ENCODE data around the gene USP15. TPM values are rescaled to one million over a fixed set of nuclear protein-coding genes. Genes with fewer than 3 reads are reported as not detected.

The USP15 gene

Small RNA genes within 50 kb of the gene (small RNA-seq; reads per million reads assigned to genes)
- not detected for gene RF00017 (ENCODE audit: insufficient read depth)
- not detected for gene RNU6-595P (ENCODE audit: insufficient read depth)

Data from mesendoderm (in vitro differentiated cells).